Trophoblast cell (in vitro differentiated cells and primary cell): ENCODE data around the gene DHRS3.

Experiments
- DNase-seq, 2 donors: peaks; one replicate each; pipeline ENCODE4 v3.0.0-alpha.2; 2016
- H2AFZ ChIP-seq: 2 replicates; pipeline ENCODE4 v1.6.1; 2013; ENCODE audit warnings: low read length, moderate library complexity, mild to moderate bottlenecking; ENCODE audit not compliant: insufficient read depth, poor library complexity
- H2AK5ac ChIP-seq: 2 replicates; pipeline ENCODE4 v1.6.1; 2013; ENCODE audit warnings: mild to moderate bottlenecking, low read length
- H2BK120ac ChIP-seq: 2 replicates; pipeline ENCODE4 v1.6.1; 2013; ENCODE audit warnings: low read length, mild to moderate bottlenecking, moderate library complexity; ENCODE audit not compliant: insufficient read depth, poor library complexity
- H2BK12ac ChIP-seq: 2 replicates; pipeline ENCODE4 v1.6.1; 2013; ENCODE audit warnings: mild to moderate bottlenecking, low read length, moderate library complexity
- H2BK5ac ChIP-seq: 2 replicates; pipeline ENCODE4 v1.6.1; 2013; ENCODE audit warnings: low read length, low read depth, moderate library complexity, mild to moderate bottlenecking; ENCODE audit not compliant: poor library complexity
- H3K14ac ChIP-seq: 2 replicates; pipeline ENCODE4 v1.6.1; 2013; ENCODE audit warnings: mild to moderate bottlenecking, low read length
- H3K18ac ChIP-seq: 2 replicates; pipeline ENCODE4 v1.6.1; 2013; ENCODE audit warnings: mild to moderate bottlenecking, low read length
- H3K23ac ChIP-seq: 2 replicates; pipeline ENCODE4 v1.6.1; 2013; ENCODE audit warnings: low read length
- H3K27ac ChIP-seq: 2 replicates; pipeline ENCODE4 v1.5.1; 2013; ENCODE audit warnings: low read depth, mild to moderate bottlenecking, inconsistent platforms, low read length, moderate library complexity
- H3K27me3 ChIP-seq: 2 replicates; pipeline ENCODE4 v1.6.1; 2013; ENCODE audit warnings: inconsistent platforms, mild to moderate bottlenecking, low read length, moderate library complexity; ENCODE audit not compliant: insufficient read depth
- H3K36me3 ChIP-seq, 2 experiments: 1 replicate in 1 of 2; 2 replicates in 1 of 2; pipeline ENCODE4 v1.6.1; 2013; ENCODE audit warnings: low read length in 2 of 2, mild to moderate bottlenecking in 2 of 2, moderate library complexity in 1 of 2; ENCODE audit not compliant: insufficient read depth in 2 of 2, control insufficient read depth in 1 of 2
- H3K4ac ChIP-seq: 2 replicates; pipeline ENCODE4 v1.6.1; 2013; ENCODE audit warnings: low read depth, mild to moderate bottlenecking, low read length, moderate library complexity
- H3K4me1 ChIP-seq, 2 experiments: 1 replicate in 1 of 2; 2 replicates in 1 of 2; pipeline ENCODE4 v1.6.1; 2013; ENCODE audit warnings: low read length in 2 of 2, mild to moderate bottlenecking in 2 of 2, moderate library complexity in 1 of 2; ENCODE audit not compliant: insufficient read depth in 2 of 2, control insufficient read depth in 1 of 2
- H3K4me2 ChIP-seq: 2 replicates; pipeline ENCODE4 v1.6.1; 2013; ENCODE audit warnings: inconsistent platforms, mild to moderate bottlenecking, low read length, moderate library complexity
- H3K4me3 ChIP-seq: 2 replicates; pipeline ENCODE4 v1.5.1; 2013; ENCODE audit warnings: mild to moderate bottlenecking, low read depth, low read length, inconsistent platforms
- H3K79me1 ChIP-seq: one replicate; pipeline ENCODE4 v1.6.1; 2013; ENCODE audit warnings: low read length
- H3K79me2 ChIP-seq: 2 replicates; pipeline ENCODE4 v1.6.1; 2013; ENCODE audit warnings: low read length, mild to moderate bottlenecking; ENCODE audit not compliant: control insufficient read depth, insufficient read depth, poor library complexity
- H3K9ac ChIP-seq: 2 replicates; pipeline ENCODE4 v1.6.1; 2013; ENCODE audit warnings: mild to moderate bottlenecking, low read length
- H3K9me3 ChIP-seq: 2 replicates; pipeline ENCODE4 v1.6.1; 2013; ENCODE audit warnings: low read depth, mild to moderate bottlenecking, control low read depth, inconsistent platforms, low read length; ENCODE audit not compliant: insufficient read depth
- H4K12ac ChIP-seq: 2 replicates; pipeline ENCODE4 v1.6.1; 2013; ENCODE audit warnings: low read depth, mild to moderate bottlenecking, low read length, moderate library complexity
- H4K8ac ChIP-seq: 2 replicates; pipeline ENCODE4 v1.6.1; 2013; ENCODE audit warnings: low read depth, mild to moderate bottlenecking, low read length, moderate library complexity
- H4K91ac ChIP-seq: one replicate; pipeline ENCODE4 v1.6.1; 2013; ENCODE audit warnings: low read depth, mild to moderate bottlenecking, low read length, moderate library complexity
- WGBS: extraction: QIAGEN DNeasy Blood & Tissue Kit; methylation state at CpG from one replicate; pipeline ENCODE4 v1.1.7; 2013; ENCODE audit warnings: missing lambda C conversion rate; ENCODE audit not compliant: insufficient read length, insufficient coverage; ENCODE audit errors: extremely low coverage; 5-methylcytosine and 5-hydroxymethylcytosine counted together

DHRS3 gene

DNA sequence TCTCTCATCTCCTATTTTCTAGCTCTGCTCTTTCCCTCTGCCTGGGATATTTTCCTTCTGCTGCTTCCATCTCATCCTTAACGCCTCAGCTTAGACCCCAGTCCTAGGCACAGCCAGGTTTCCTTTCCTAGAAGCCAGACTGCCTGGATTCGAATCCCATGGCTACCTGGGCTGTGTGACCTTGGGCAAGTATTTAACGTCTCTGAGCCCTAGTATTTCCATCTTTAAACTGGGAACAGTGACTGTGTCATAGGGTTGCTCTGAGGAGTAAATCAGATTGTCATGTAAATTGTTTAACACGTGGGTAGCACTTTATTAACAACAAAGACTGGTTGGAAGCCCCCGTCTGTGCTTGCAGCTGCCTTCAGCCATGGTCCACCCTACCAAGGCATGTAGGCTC lies 18.4 kb downstream of the DHRS3 start:
- H3K27me3 ChIP-seq: no peaks in the 10 kb centered on the region
- H2AK5ac ChIP-seq: no peak overlapping the region
- H3K4me1 ChIP-seq: peaks cover 16 to 20% of the 10 kb centered on the region in 2 experiments
- no peak overlapping the region for H2BK5ac ChIP-seq
- no peak overlapping the region for H4K12ac ChIP-seq
- H3K27ac ChIP-seq: no peak overlapping the region
- H2AFZ ChIP-seq: no peak overlapping the region
- no peaks in the 10 kb centered on the region for H3K36me3 ChIP-seq
- peaks cover 5% of the 10 kb centered on the region for H3K79me2 ChIP-seq
- no peak overlapping the region for H4K91ac ChIP-seq
- H3K23ac ChIP-seq: no peak overlapping the region
- no CpG with 5 or more reads among the region's 5 CpGs for WGBS
- H3K79me1 ChIP-seq: peaks cover 5% of the 10 kb centered on the region
- H3K4me2 ChIP-seq: no peak overlapping the region
- no peak overlapping the region for H2BK120ac ChIP-seq
- no peak overlapping the region for H3K18ac ChIP-seq
- no peak overlapping the region for H3K4me3 ChIP-seq
- H2BK12ac ChIP-seq: no peak overlapping the region
- H3K9ac ChIP-seq: no peak overlapping the region
- no peak for DNase-seq
- no peak overlapping the region for H3K4ac ChIP-seq
- no peaks in the 10 kb centered on the region for H3K9me3 ChIP-seq
- H4K8ac ChIP-seq: no peak overlapping the region
- no peak overlapping the region for H3K14ac ChIP-seq

DNA sequence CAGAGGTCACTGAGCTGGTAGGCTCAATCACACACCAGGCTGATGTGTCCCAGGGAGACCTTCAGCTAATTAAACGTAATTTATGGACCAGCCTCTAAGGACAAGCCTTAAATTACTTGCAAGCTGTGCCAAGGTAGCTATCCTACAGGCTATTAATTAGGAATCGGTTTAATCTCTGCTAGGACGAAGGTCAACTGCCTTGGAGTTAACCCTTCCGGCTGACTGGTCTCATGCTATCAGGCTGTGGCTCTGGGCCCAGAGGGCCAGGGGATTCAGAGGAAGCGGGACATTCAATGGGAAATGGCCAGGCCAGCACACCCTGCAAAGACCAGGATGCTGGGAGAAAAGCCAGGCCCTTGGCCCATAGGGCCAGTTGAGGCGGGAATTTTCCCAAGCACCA lies 19.0 kb downstream of the DHRS3 start:
- no peaks in the 10 kb centered on the region for H3K27me3 ChIP-seq
- H2BK5ac ChIP-seq: no peak overlapping the region
- no peak overlapping the region for H4K12ac ChIP-seq
- no peak overlapping the region for H3K4ac ChIP-seq
- H3K23ac ChIP-seq: no peak overlapping the region
- no peak overlapping the region for H3K4me2 ChIP-seq
- H3K4me3 ChIP-seq: no peak overlapping the region
- no peak overlapping the region for H2AFZ ChIP-seq
- DNase-seq: no peak
- no peak overlapping the region for H3K14ac ChIP-seq
- no peak overlapping the region for H2AK5ac ChIP-seq
- H4K8ac ChIP-seq: no peak overlapping the region
- no peak overlapping the region for H3K9ac ChIP-seq
- no peak overlapping the region for H3K18ac ChIP-seq
- no peak overlapping the region for H2BK12ac ChIP-seq
- peaks cover 17% of the 10 kb centered on the region in 2 experiments for H3K4me1 ChIP-seq
- no peak overlapping the region for H4K91ac ChIP-seq
- no peak overlapping the region for H3K27ac ChIP-seq
- no peaks in the 10 kb centered on the region for H3K9me3 ChIP-seq
- WGBS: no CpG with 5 or more reads among the region's 6 CpGs
- no peaks in the 10 kb centered on the region for H3K36me3 ChIP-seq
- no peak overlapping the region for H2BK120ac ChIP-seq
- peaks cover 5% of the 10 kb centered on the region for H3K79me2 ChIP-seq
- H3K79me1 ChIP-seq: peaks cover 5% of the 10 kb centered on the region

DNA sequence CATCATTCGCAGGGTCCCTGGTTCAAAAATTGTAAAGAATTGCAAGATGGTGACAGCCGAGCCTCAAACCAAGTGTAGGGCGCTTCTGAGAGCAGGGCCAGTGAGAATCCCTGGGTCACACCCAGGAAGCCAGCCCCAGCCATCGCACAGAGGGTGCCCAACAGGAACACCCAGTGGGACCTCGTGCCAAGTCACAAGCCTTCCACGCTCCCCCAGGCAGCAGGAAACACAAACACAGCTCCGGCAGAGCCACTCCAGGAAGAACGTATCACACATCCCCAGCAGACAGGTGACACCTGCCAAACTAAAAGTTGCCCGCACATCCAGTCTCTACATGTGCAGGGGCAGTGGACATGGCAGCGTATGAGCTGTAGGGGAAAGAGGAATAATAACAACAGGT lies 20.2 kb downstream of the DHRS3 start:
- no peaks in the 10 kb centered on the region for H3K36me3 ChIP-seq
- no peak overlapping the region for H4K8ac ChIP-seq
- no peak overlapping the region for H2AK5ac ChIP-seq
- peak in 1 of 2 donors; percentile 26 for DNase-seq
- H3K4ac ChIP-seq: no peak overlapping the region
- no CpG with 5 or more reads among the region's 10 CpGs for WGBS
- no peaks in the 10 kb centered on the region for H3K27me3 ChIP-seq
- no peaks in the 10 kb centered on the region for H3K9me3 ChIP-seq
- H2AFZ ChIP-seq: no peak overlapping the region
- H3K4me2 ChIP-seq: no peak overlapping the region
- H3K79me1 ChIP-seq: peaks cover 5% of the 10 kb centered on the region
- H3K4me3 ChIP-seq: no peak overlapping the region
- no peak overlapping the region for H3K23ac ChIP-seq
- no peak overlapping the region for H2BK12ac ChIP-seq
- H3K18ac ChIP-seq: no peak overlapping the region
- H3K9ac ChIP-seq: no peak overlapping the region
- peaks cover 17% of the 10 kb centered on the region in 2 experiments for H3K4me1 ChIP-seq
- no peak overlapping the region for H4K12ac ChIP-seq
- no peak overlapping the region for H3K14ac ChIP-seq
- H3K79me2 ChIP-seq: peaks cover 5% of the 10 kb centered on the region
- no peak overlapping the region for H2BK120ac ChIP-seq
- no peak overlapping the region for H3K27ac ChIP-seq
- H4K91ac ChIP-seq: no peak overlapping the region
- no peak overlapping the region for H2BK5ac ChIP-seq

DNA sequence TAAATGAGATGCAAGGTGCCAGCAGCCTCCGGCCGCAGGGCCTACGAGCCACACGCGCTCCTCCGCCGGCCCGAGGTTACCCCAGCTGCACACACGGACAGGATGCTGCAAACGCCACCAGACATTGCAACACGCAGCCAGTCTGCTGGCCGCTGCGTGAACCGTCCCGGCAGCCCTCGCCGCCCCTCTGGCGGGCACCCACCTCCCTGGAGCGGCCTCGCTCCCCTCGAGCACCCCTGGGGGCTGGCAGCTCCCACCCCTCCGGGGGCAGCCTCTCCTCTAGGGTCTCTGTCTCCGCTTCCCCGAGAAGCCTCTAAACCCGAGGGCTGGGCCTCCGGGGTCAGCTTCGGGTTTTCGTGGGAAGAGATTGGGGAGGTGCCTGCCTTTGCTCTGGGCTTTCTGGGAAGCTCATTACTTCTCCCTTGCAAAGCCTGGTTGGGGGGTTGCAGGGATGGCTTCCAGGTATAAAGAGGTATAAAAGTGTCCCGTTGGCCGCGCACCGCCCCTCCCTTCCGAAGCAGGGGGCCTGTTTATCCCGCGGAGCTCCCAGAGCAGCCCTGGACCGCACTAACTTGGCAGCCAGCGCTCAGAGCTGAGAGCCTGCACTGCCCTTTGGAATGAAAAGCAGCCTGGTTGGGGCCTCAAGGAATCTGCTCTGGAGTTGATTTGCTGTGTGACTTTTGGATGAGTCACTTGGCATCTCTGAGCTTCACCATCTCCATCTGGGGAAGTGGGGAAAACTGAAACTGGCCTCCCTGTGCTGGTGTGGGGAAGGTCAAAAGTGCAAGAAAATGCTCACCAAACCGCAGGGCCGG lies 21.8 kb downstream of the DHRS3 start:
- Histone ChIP-seq H3K4me1 (peaks cover 17 to 19% of the 10 kb centered on the region in 2 experiments), H4K12ac (no peak overlapping the region), H4K8ac (peak overlapping the region; percentile 11), H3K14ac (peak overlapping the region; percentile 10), H4K91ac (peak overlapping the region; percentile 51), H3K4me2 (peak overlapping the region; percentile 83), H3K23ac (no peak overlapping the region), H3K4me3 (no peak overlapping the region), H3K27me3 (no peaks in the 10 kb centered on the region), H3K9me3 (peaks cover 2% of the 10 kb centered on the region), H2BK120ac (no peak overlapping the region), H3K79me2 (peaks cover 5% of the 10 kb centered on the region), H2BK5ac (no peak overlapping the region), H3K36me3 (no peaks in the 10 kb centered on the region), H3K79me1 (peaks cover 5% of the 10 kb centered on the region), H3K27ac (peak overlapping the region; percentile 23), H2AFZ (peak overlapping the region; percentile 21), H3K9ac (no peak overlapping the region), H3K4ac (no peak overlapping the region), H2BK12ac (no peak overlapping the region), H3K18ac (no peak overlapping the region), H2AK5ac (no peak overlapping the region)
- DNase-seq: peak; percentile 95
- WGBS: no CpG with 5 or more reads among the region's 39 CpGs
